Measurements from ENCODE around the gene HERC6. TPM values are rescaled to one million over a fixed set of nuclear protein-coding genes. Genes with fewer than 3 reads are reported as not detected.
"Not testable (repeated sequence)": the region's sequence is repeated elsewhere in the genome, so short reads cannot be mapped to it uniquely, and the experiment has no call there.

Gene HERC6
- total RNA-seq, 1 donor = 4.9 TPM

- H3K4me3 ChIP-seq (ENCODE audit: low read depth, low read length) = no peak overlapping the region
- peak; percentile 55 for DNase-seq (ENCODE audit: low read depth)
Observed at GRCh38 chr4:88352062-88352740, 26.5 kb upstream of the HERC6 start.

GRCh38 chr4:88353324-88353723 is 25.3 kb upstream of the HERC6 start:
- no peak for DNase-seq (ENCODE audit: low read depth)
- no peak for TF ChIP-seq CTCF (IDR thresholded peaks at IDR 0.05; ENCODE audit: insufficient read depth, low read length)
- no peak overlapping the region for H3K4me3 ChIP-seq (ENCODE audit: low read depth, low read length)

More at GRCh38 chr4:88352062-88352740, 26.5 kb upstream of the HERC6 start:
- TF ChIP-seq CTCF (IDR thresholded peaks at IDR 0.05; ENCODE audit: insufficient read depth, low read length) = no peak

GRCh38 chr4:88356771-88357170 is 21.9 kb upstream of the HERC6 start:
- H3K4me3 ChIP-seq (ENCODE audit: low read depth, low read length) = no peak overlapping the region
- no peak for TF ChIP-seq CTCF (IDR thresholded peaks at IDR 0.05; ENCODE audit: insufficient read depth, low read length)
- DNase-seq (ENCODE audit: low read depth) = no peak

- DNase-seq (ENCODE audit: low read depth) = no peak
- TF ChIP-seq CTCF (IDR thresholded peaks at IDR 0.05; ENCODE audit: insufficient read depth, low read length) = no peak
- no peak overlapping the region for H3K4me3 ChIP-seq (ENCODE audit: low read depth, low read length)
Observed at GRCh38 chr4:88357262-88357661, 21.4 kb upstream of the HERC6 start.

- H3K4me3 ChIP-seq (ENCODE audit: low read depth, low read length) = no peak overlapping the region
- TF ChIP-seq CTCF (IDR thresholded peaks at IDR 0.05; ENCODE audit: insufficient read depth, low read length) = no peak
- DNase-seq (ENCODE audit: low read depth) = no peak
Observed at GRCh38 chr4:88359558-88359957, 19.1 kb upstream of the HERC6 start.

GRCh38 chr4:88360256-88360655 is 18.4 kb upstream of the HERC6 start:
- DNase-seq (ENCODE audit: low read depth) = no peak
- TF ChIP-seq CTCF (IDR thresholded peaks at IDR 0.05; ENCODE audit: insufficient read depth, low read length) = no peak
- no peak overlapping the region for H3K4me3 ChIP-seq (ENCODE audit: low read depth, low read length)

- no peak for DNase-seq (ENCODE audit: low read depth)
- H3K4me3 ChIP-seq (ENCODE audit: low read depth, low read length) = no peak overlapping the region
- TF ChIP-seq CTCF (IDR thresholded peaks at IDR 0.05; ENCODE audit: insufficient read depth, low read length) = no peak
Observed at GRCh38 chr4:88360791-88361190, 17.9 kb upstream of the HERC6 start.

- not testable (repeated sequence) for H3K4me3 ChIP-seq (ENCODE audit: low read depth, low read length); DNase-seq (ENCODE audit: low read depth)
Observed at GRCh38 chr4:88361217-88361773, 17.4 kb upstream of the HERC6 start.
